Colonic mucosa (tissue), 4 donors: ENCODE data around the gene OR52N4. TPM values are rescaled to one million over a fixed set of nuclear protein-coding genes. Genes with fewer than 3 reads are reported as not detected.

Source experiments
- DNase-seq: peaks from one replicate; pipeline ENCODE4 v3.0.0-alpha.2; 2020
- H3K27ac ChIP-seq: fragments of 200-600 bp; one replicate; pipeline ENCODE4 v1.8.0; 2021
- H3K27me3 ChIP-seq: fragments of 200-600 bp; one replicate; pipeline ENCODE4 v1.8.0; 2021
- H3K36me3 ChIP-seq: fragments of 200-600 bp; one replicate; pipeline ENCODE4 v1.8.0; 2021
- H3K4me1 ChIP-seq: fragments of 200-600 bp; one replicate; pipeline ENCODE4 v1.8.0; 2021; ENCODE audit warnings: mild to moderate bottlenecking
- H3K4me3 ChIP-seq: fragments of 200-600 bp; one replicate; pipeline ENCODE4 v1.8.0; 2021
- H3K9ac ChIP-seq, 2 donors: one replicate each; pipeline ENCODE4 v1.7.0; 2013; ENCODE audit warnings: control low read depth in 2 of 2, low read depth in 2 of 2, low read length in 2 of 2
- H3K9me3 ChIP-seq: fragments of 200-600 bp; one replicate; pipeline ENCODE4 v1.8.0; 2021
- CTCF ChIP-seq: fragments of 200-600 bp; IDR thresholded peaks from one replicate; pipeline ENCODE4 v1.8.0; 2022; ENCODE audit warnings: antibody characterized with exemption, mild to moderate bottlenecking
- intact Hi-C: fragments of 100-400 bp; cut with DNase I; formaldehyde crosslinking; loops from one replicate; pipeline ENCODE4 v1.14.1; 2022
- total RNA-seq, 2 donors: library from RNA; stranded (reverse); fragmentation: NEBNext Ultra II Directional in 1 of 2; extraction: Animal tissue kit (Norgen Biotek cat#: 25700) in 1 of 2; gene quantifications; one replicate each; pipeline ENCODE4 v1.2.1, GENCODE V29; 2021
- donor health status: healthy.
- donor health status: DM: no; HTN: no; CAD: no.
- donor health status: DM: no; HTN: no; CAD: no.

The OR52N4 gene
- total RNA-seq, 2 donors from 2014 or later: not detected

- Histone ChIP-seq H3K9ac (no peak overlapping the region), H3K36me3 (no peaks in the 10 kb centered on the region), H3K9me3 (no peaks in the 10 kb centered on the region), H3K4me3 (no peak overlapping the region), H3K27ac (no peak overlapping the region), H3K27me3 (no peaks in the 10 kb centered on the region), H3K4me1 (no peaks in the 10 kb centered on the region)
- no peak for DNase-seq
- intact Hi-C loops: no loop called here
- no peak for TF ChIP-seq CTCF
Observed at GRCh38 chr11:5737670-5738392, 16.2 kb upstream of the OR52N4 start.

- TF ChIP-seq CTCF: no peak
- intact Hi-C loops: no loop called here
Observed at GRCh38 chr11:5738431-5738830, 15.6 kb upstream of the OR52N4 start.

DNA sequence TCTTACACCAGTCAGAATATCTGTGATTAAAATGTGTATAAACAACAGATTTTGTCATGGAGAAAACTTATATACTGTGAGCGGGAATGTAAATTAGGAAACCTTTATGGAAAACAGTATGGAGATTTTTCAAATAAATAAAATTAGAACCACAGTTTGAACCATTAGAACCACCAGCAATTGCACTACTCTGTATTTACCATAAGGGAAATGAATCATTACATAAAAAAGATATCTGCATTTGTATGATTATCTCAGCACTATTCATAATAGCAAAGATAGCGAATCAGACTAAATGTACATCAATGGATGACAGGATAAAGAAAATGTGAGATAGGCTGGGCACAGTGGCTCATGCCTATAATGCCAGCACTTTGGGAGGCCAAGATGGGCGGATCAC is 7.4 kb upstream of the OR52N4 start:
- no peak overlapping the region for H3K9ac ChIP-seq
- intact Hi-C loops: no loop called here
- no peak for DNase-seq
- H3K9me3 ChIP-seq: no peaks in the 10 kb centered on the region
- H3K4me3 ChIP-seq: no peak overlapping the region
- no peak for TF ChIP-seq CTCF
- no peaks in the 10 kb centered on the region for H3K4me1 ChIP-seq
- no peaks in the 10 kb centered on the region for H3K27me3 ChIP-seq
- H3K27ac ChIP-seq: no peak overlapping the region
- H3K36me3 ChIP-seq: no peaks in the 10 kb centered on the region

More at GRCh38 chr11:5738431-5738830, 15.6 kb upstream of the OR52N4 start:
- Histone ChIP-seq H3K4me3 (no peak overlapping the region), H3K27ac (no peak overlapping the region), H3K9me3 (no peaks in the 10 kb centered on the region), H3K36me3 (no peaks in the 10 kb centered on the region), H3K4me1 (no peaks in the 10 kb centered on the region), H3K9ac (no peak overlapping the region), H3K27me3 (no peaks in the 10 kb centered on the region)
- DNase-seq: no peak

GRCh38 chr11:5749836-5750235 is 4.2 kb upstream of the OR52N4 start:
- no peaks in the 10 kb centered on the region for H3K9me3 ChIP-seq
- intact Hi-C loops: no loop called here
- no peaks in the 10 kb centered on the region for H3K27me3 ChIP-seq
- no peak overlapping the region for H3K9ac ChIP-seq
- no peaks in the 10 kb centered on the region for H3K36me3 ChIP-seq
- no peaks in the 10 kb centered on the region for H3K4me1 ChIP-seq
- H3K27ac ChIP-seq: no peak overlapping the region
- no peak for DNase-seq
- no peak overlapping the region for H3K4me3 ChIP-seq
- no peak for TF ChIP-seq CTCF

DNA sequence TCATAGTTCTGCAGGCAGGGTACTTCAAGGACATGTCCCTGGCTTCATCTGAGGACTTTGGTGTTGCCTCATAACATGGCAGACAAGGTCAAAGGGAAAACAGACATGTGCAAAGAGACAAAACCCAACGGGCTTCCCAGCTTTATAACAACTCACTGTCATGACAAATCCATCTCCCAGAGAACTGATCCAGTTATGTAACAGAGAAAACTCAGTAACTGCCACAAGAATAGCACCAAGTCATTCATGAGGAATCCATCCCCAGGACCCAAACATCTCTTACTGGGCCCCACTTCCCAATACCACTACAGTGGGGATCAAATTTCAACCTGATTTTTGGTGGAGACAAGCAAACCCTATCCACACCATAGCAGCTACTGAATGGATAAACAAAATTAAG is 13.0 kb downstream of the OR52N4 start:
- DNase-seq: no peak
- H3K27ac ChIP-seq: no peak overlapping the region
- H3K9me3 ChIP-seq: no peaks in the 10 kb centered on the region
- H3K4me3 ChIP-seq: no peak overlapping the region
- TF ChIP-seq CTCF: no peak
- no peaks in the 10 kb centered on the region for H3K27me3 ChIP-seq
- intact Hi-C loops: no loop called here
- no peaks in the 10 kb centered on the region for H3K36me3 ChIP-seq
- H3K4me1 ChIP-seq: no peaks in the 10 kb centered on the region
- H3K9ac ChIP-seq: no peak overlapping the region
